Stimulated activated CD4-positive, alpha-beta T cell treated with anti-CD3 and anti-CD28 coated beads, TNF-alpha, amount 100 ng/mL, for 1 hour (primary cell): Measurements from ENCODE around the gene LARGE1.

Experiments
- DNase-seq, 3 donors: peaks; one replicate each; pipeline ENCODE4 v3.0.0-alpha.2; 2020; ENCODE audit warnings: low read depth in 3 of 3, low spot score in 1 of 3

The LARGE1 gene

DNA sequence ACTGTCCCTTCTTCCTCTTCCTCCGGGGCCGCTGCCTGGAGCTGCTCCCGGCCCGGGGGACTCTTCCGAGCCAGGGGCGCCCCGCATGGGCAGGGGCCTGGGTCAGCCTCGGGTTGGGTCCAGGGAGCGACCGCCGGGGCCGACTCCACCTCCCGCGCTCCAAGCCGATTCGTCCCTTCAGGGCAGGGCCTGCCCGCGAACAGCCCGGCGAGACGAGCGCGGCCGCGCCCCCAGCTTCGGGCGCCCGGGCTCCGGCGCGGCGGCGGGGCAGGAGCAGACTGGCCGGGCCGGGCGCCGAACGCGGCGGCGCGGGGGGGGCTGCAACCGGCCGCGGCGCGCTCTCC, at the start of gene LARGE1:
Gene LARGE1 (minus strand): TSS at position 280 of the 344 bp plus-strand sequence.
- no peak for DNase-seq

- DNase-seq: no peak
Observed at GRCh38 chr22:33969045-33969444, 48.8 kb upstream of the LARGE1 start.

GRCh38 chr22:33964121-33964520, 43.8 kb upstream of the LARGE1 start:
- DNase-seq: no peak

DNA sequence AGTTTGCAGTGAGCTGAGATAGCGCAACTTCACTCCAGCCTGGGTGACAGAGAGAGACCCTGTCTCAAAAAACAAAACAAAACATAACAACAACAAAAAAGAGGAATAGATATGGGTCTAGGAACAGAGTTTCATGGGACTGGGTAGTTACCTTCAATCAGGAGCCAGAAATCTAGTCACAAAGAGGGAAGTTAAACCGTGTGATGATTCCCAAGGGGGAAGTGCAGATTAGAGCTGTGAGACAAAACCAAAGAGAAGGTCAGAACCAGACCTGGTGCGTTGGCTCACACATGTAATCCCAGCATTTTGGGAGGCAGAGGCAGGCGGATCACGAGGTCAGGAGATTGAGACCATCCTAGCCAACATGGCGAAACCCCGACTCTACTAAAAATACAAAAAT, 42.1 kb upstream of the LARGE1 start:
- DNase-seq: no peak

- DNase-seq: no peak
Observed at GRCh38 chr22:33958741-33959140, 38.5 kb upstream of the LARGE1 start.

- no peak for DNase-seq
Observed at GRCh38 chr22:33957086-33957485, 36.8 kb upstream of the LARGE1 start.

GRCh38 chr22:33952776-33953175, 32.5 kb upstream of the LARGE1 start:
- no peak for DNase-seq

DNA sequence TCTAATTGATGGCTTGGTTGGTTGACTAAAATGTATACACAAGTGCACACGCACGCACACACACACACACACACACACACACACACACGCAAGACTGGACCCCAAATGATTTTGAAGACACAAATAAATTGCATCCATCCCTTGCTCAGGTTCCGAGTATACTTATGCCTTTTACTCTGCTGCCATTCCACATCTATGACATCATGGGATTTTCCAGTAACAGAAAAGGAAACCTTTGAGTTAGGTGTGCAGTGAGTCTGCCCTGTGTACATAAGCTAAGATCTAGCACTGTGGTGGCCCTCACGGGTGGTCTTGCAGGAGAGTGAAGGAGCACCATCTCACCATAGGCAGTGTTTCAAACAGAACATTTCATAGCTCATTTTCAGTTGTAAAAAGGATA, 20.5 kb upstream of the LARGE1 start:
- no peak for DNase-seq

DNA sequence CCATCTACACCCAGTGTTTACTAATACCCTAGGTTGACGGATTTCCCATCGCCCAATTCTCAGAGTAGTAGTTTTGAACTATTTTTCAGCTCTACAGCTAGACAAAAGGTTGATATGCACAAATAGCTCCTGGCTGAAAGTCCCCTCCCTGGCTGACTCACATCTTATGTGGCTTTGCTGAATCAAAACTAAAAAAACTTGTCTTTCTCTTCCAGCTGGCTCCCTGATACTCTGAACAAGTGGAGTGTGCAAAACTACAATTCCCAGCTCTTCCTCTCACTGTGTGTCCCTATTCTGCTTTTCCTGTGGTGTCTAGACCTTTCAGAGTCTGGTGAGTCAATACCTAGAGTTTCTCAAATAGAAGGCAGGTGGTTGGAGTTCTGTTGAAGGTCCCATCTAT, 12.7 kb upstream of the LARGE1 start:
- DNase-seq: no peak

DNA sequence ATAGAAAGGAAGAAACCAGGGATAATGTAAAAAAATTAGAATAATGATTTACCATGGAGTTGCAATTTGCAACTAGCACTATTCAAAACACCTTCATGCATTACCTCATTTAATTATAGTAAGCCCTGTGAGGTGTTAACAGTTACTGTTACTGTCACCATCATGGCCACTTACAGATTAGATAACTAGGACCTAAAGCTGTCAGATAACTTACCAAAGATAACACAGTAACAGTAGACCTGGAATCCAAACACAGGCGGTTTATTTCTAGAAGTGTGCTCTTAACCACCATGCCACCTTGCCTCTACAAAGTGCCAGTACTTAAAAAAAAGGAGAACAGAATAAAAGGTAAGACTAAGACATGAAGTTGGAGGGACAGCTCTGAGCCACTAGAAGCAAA, 11.1 kb upstream of the LARGE1 start:
- DNase-seq: no peak

DNA sequence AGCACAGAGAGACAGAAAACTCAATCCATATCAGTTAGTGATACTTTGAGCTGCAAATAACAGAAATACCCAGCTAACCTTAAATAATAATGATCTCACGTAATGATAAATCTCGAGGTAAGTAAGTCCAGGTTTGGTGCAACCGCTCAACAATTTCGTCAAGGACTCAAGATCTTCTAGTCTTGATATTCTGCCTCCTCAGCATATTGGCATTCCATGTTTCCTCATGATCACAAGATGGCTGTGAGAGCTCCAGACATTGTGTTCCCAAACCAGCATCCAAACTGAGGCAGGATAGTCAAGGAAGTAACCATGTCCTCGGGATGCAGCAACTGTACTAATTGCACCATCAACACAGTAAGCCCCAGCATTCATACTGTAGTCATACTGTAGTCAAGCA, 7.5 kb upstream of the LARGE1 start:
- no peak for DNase-seq

GRCh38 chr22:33925194-33925593, 4.9 kb upstream of the LARGE1 start:
- no peak for DNase-seq

DNA sequence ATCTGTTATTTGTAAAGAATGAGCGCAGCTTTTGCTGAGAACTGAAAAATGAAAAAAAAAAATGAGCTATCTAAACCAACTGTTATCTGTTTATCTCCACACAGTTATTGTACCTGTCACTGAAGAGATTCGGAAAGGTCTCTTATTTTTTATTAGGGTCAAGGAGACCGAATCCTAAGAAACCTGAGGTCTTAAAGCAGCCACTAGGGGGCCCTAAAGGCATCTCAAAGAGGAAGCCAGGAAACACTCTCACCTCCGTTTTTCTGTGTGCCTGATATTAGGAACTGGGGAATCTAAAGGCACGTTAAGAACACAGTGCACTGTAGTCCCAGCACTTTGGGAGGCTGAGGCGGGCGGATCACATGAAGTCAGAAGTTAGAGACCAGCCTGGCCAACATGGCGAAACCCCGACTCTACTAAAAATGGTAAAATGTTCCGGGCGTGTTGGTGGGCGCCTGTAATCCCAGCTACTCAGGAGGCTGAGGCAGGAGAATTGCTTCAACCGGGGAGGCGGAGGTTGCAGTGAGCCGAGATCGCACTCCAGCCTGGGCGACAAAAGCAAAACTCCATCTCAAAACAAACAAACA, 3.5 kb upstream of the LARGE1 start:
- no peak for DNase-seq

GRCh38 chr22:33923033-33923432, 2.8 kb upstream of the LARGE1 start:
- DNase-seq: no peak

- no peak for DNase-seq
Observed at GRCh38 chr22:33922349-33922681, 2.0 kb upstream of the LARGE1 start.

DNA sequence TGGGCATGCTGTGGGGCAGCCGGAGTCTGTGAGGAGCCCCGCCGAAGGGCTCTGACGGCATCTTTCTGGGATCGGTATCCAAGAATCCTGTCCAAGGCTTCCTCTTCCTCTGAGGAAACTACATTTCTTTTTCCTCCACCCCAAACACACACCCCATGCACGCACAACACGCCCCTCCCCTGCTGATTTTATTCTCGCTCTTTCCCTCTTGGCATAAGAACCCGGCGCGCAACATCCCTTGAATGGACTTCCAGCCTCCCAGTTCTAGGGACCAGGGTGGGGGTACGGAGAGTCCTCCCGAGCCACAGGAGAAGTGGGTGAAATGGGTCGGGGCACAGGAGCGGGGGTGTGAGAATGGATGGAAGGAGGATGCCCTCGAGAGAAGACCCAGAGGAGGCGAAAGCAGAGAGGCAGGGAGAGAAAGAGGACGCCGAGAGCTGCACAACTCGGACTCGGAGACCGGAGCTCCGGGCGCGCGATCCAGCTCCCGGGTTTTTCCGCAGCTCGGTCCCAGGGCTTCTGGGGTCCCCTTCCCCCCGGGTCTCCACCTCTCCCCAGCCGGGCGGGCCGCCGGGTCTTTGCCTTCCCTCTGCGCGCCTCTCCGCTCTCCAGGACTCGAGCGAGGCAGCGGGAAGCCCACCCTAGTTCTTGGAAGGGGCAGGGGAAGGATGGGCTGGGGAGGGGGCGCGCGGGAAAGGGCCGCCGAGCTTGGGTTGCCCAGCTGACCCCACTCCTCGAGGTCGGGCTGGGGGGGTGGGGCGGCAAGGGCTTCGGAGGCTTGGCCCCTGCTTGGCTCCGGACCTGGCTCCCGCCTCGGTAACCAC, 1.5 kb upstream of the LARGE1 start:
- DNase-seq: no peak

- DNase-seq: peak; percentile 49 to 90 (median 62)
Observed at GRCh38 chr22:33920927-33921524, 750 bp upstream of the LARGE1 start.

DNA sequence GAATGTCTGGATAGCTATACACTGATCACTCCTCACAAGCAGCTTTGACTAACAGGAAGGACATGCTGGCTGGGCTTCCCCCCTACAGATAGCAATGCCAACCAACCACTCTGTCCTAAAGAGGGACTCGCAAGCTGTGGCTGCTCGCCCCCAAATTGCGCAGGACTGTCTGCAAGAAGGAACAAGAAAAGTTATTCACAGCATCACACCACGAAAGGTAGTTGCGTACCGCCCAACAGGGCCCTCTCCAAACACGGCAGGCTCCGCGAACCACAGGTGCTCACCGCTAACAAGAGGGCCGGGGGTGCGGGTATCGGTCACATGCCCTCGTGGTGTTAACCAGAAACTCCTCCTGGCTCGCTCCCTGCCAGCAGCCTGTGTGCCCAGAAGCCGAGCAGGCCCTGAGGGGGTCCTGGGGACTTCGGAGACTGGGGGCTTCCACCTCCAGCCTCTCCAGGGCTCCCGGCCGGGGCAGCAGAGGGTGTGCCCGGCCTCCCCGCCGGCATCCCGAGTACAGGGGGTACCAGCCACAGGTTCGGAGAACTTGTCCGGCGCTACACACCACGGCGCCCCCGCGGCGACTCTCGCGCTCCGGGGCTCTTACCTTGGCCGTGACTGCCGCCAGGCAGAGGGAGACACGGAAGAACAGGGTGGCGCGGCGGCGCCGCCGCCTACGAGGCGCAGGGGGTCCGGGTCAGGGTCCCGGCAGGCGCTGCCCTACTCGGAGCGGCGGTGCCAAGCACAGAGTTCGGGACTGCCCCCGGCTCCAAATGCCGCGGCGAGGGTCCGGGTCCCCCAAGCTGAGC, 682 bp downstream of the LARGE1 start:
- DNase-seq: no peak

- no peak for DNase-seq
Observed at GRCh38 chr22:33918676-33919365, 1.5 kb downstream of the LARGE1 start.

DNA sequence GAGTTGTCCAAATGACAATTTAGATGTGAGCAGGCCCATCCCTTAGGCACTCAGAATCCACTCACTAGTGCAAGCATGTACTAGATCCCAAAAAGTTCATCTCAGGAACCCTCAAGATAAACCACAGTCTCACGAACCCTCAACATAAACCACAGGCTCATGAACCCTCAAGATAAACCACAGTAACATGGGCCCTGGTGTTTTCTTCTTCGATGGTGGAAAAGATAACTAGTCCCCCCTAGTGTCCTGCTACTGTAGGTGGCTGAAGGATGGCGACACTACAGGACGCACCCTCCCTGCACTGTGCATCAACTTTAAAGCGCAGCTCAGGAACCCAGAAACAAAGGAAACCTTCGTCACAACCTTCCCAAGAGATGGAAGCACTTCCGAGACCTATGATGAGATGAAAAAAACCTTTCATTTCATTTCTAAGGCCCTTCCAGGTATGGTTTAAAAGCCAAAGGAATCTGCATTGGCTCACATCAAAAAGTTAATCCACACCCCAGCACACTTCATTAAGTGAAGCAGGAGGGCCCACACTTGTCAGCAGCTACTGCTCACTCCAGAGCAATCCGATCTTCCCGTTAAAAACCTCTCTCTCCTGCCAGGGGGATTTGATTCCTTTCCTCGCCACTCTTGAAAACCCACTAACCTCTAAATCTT, 2.4 kb downstream of the LARGE1 start:
- no peak for DNase-seq

- no peak for DNase-seq
Observed at GRCh38 chr22:33914699-33915098, 5.6 kb downstream of the LARGE1 start.
